MM.1S (cell line): ENCODE results near the gene BCAS3.

ENCODE experiments used
- EZH2phosphoT487 ChIP-seq: fragments of 300-600 bp; sonication (generic); IDR thresholded peaks from 2 replicates; pipeline ENCODE4 v1.6.1; 2018; ENCODE audit warnings: antibody characterized with exemption, low read length
- TF ChIP-seq, protein P1 (sequence below): fragments of 300-600 bp; sonication (generic); IDR thresholded peaks from 2 replicates; pipeline ENCODE4 v1.5.1; 2016; ENCODE audit warnings: antibody characterized with exemption, low read length, mixed read lengths

DNA sequence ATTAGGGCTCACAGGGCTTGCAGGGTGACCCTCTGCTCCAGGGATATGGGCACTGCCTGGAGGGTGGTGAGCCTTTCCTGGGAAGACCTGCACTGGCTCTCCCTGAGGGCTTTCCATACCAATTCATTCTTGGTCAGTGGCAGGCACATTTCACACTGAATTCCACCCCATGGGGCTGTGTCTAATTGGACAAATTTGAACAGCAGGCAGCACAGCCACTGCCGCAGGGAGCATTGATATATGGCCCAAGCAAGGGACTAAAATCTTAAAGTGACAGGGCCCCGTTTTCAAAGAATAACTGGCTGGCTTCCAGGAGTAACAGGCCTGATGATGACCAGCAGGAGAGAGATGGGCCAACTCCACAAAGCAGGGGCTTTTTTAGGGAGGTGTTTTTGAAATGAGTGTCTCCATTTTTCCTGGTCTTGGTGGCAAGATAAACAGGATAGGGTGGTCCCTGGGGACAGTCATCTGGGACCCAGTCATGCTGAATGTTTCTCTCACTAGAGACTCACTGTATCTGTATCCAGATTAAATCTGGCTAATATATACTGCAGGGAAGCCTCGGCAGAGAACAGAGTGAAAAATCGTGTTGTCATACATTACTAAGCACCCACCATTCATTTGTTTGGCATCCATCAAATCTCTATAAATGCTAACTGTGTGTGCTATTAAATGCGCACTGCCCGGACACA is 647.9 kb downstream of the BCAS3 start:
- TF ChIP-seq, protein P1, sequence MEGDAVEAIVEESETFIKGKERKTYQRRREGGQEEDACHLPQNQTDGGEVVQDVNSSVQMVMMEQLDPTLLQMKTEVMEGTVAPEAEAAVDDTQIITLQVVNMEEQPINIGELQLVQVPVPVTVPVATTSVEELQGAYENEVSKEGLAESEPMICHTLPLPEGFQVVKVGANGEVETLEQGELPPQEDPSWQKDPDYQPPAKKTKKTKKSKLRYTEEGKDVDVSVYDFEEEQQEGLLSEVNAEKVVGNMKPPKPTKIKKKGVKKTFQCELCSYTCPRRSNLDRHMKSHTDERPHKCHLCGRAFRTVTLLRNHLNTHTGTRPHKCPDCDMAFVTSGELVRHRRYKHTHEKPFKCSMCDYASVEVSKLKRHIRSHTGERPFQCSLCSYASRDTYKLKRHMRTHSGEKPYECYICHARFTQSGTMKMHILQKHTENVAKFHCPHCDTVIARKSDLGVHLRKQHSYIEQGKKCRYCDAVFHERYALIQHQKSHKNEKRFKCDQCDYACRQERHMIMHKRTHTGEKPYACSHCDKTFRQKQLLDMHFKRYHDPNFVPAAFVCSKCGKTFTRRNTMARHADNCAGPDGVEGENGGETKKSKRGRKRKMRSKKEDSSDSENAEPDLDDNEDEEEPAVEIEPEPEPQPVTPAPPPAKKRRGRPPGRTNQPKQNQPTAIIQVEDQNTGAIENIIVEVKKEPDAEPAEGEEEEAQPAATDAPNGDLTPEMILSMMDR = no peak
- no peak for TF ChIP-seq EZH2phosphoT487
